Measurements from ENCODE around the gene UBASH3B. TPM values are rescaled to one million over a fixed set of nuclear protein-coding genes. Genes with fewer than 3 reads are reported as not detected.
"Not testable (repeated sequence)": the region's sequence is repeated elsewhere in the genome, so short reads cannot be mapped to it uniquely, and the experiment has no call there.

UBASH3B gene
- total RNA-seq, 4 donors from 2014 or later = 9.9 to 36.3 (median 24.3) TPM

- no peak for ATAC-seq (ENCODE audit: low FRiP score)
- TF ChIP-seq CTCF (IDR thresholded peaks at IDR 0.05) = peak in 1 of 3 donors; percentile 61
- DNase-seq (ENCODE audit: low spot score) = no peak
These were observed 198.5 kb downstream of the UBASH3B start for GRCh38 chr11:122853971-122854446.

GRCh38 chr11:122861631-122862030, 206.1 kb downstream of the UBASH3B start:
- DNase-seq (ENCODE audit: low spot score) = no peak
- TF ChIP-seq CTCF (IDR thresholded peaks at IDR 0.05) = no peak
- no peak for ATAC-seq (ENCODE audit: low FRiP score)

GRCh38 chr11:122862091-122862490, 206.6 kb downstream of the UBASH3B start:
- TF ChIP-seq CTCF (IDR thresholded peaks at IDR 0.05) = no peak
- DNase-seq (ENCODE audit: low spot score) = no peak
- no peak for ATAC-seq (ENCODE audit: low FRiP score)

GRCh38 chr11:122863154-122863553, 207.6 kb downstream of the UBASH3B start:
- not testable (repeated sequence) for ATAC-seq (ENCODE audit: low FRiP score)

GRCh38 chr11:122863704-122864326, 208.3 kb downstream of the UBASH3B start:
- no peak for DNase-seq (ENCODE audit: low spot score)
- no peak for TF ChIP-seq CTCF (IDR thresholded peaks at IDR 0.05)
- no peak for ATAC-seq (ENCODE audit: low FRiP score)

More at GRCh38 chr11:122863154-122863553, 207.6 kb downstream of the UBASH3B start:
- not testable (repeated sequence) for DNase-seq (ENCODE audit: low spot score)

Small RNAs within 50 kb of the gene (small RNA-seq; reads per million reads assigned to genes)
- gene RF01210 = not detected

Other genes with a start within 250 kb of the UBASH3B start
- gene CRTAM, start 182.8 kb downstream of the UBASH3B start, total RNA-seq = 1 to 10 TPM in 2 of 4 donors, under 1 TPM in 1, not detected in 1; 0.38 to 2.6 (median 1.1) TPM
- gene JHY, start 227.0 kb downstream of the UBASH3B start, total RNA-seq = 10 to 100 TPM in 1 of 4 donors, 1 to 10 TPM in 3; 5.4 to 17.7 (median 7.6) TPM

Measured in omental fat pad (tissue), 4 donors.